Epithelial cell of prostate (primary cell): Measurements from ENCODE around the gene TGFB1I1.
A peak's percentile ranks its signal among the peaks of the same experiment; 100 is the strongest.

Experiments used
- DNase-seq: peaks from one replicate; pipeline ENCODE4 v3.0.0-alpha.2; 2011; ENCODE audit warnings: low read depth, low spot score
- H3K27ac ChIP-seq: fragments of 450-650 bp; 2 replicates; pipeline ENCODE4 v1.5.1; 2017; ENCODE audit warnings: mild to moderate bottlenecking

The TGFB1I1 gene

GRCh38 chr16:31451681-31452351, 20.1 kb upstream of the TGFB1I1 start:
- DNase-seq: peak; percentile 52
- peak overlapping the region; percentile 97 for H3K27ac ChIP-seq

- peak; percentile 67 for DNase-seq
- peak overlapping the region; percentile 97 for H3K27ac ChIP-seq
Observed at GRCh38 chr16:31452631-31453106, 19.3 kb upstream of the TGFB1I1 start.

GRCh38 chr16:31453255-31454204, 18.4 kb upstream of the TGFB1I1 start:
- DNase-seq: no peak
- H3K27ac ChIP-seq: peak overlapping the region; percentile 97

- no peak for DNase-seq
Observed at GRCh38 chr16:31455601-31456314, 16.2 kb upstream of the TGFB1I1 start.

GRCh38 chr16:31456988-31457360, 15.0 kb upstream of the TGFB1I1 start:
- no peak overlapping the region for H3K27ac ChIP-seq

More at GRCh38 chr16:31455601-31456314, 16.2 kb upstream of the TGFB1I1 start:
- H3K27ac ChIP-seq: peak overlapping the region; percentile 97

GRCh38 chr16:31458073-31458843, 13.7 kb upstream of the TGFB1I1 start:
- peak overlapping the region; percentile 96 for H3K27ac ChIP-seq
- no peak for DNase-seq

More at GRCh38 chr16:31456988-31457360, 15.0 kb upstream of the TGFB1I1 start:
- no peak for DNase-seq

GRCh38 chr16:31458844-31459686, 12.9 kb upstream of the TGFB1I1 start, which contains the start of gene ARMC5:
Gene ARMC5 (plus strand): TSS chr16:31459501. CDS start chr16:31459525, 24 bp downstream.
- H3K27ac ChIP-seq: peak within 1 kb of the TSS; percentile 96
- peak; percentile 94 for DNase-seq

- DNase-seq: peak; percentile 91
- peak overlapping the region; percentile 96 for H3K27ac ChIP-seq
Observed at GRCh38 chr16:31459687-31460581, 12.0 kb upstream of the TGFB1I1 start.

- peak overlapping the region; percentile 96 for H3K27ac ChIP-seq
- DNase-seq: no peak
Observed at GRCh38 chr16:31460582-31461002, 11.4 kb upstream of the TGFB1I1 start.

GRCh38 chr16:31461201-31461920, 10.6 kb upstream of the TGFB1I1 start:
- DNase-seq: no peak
- peak overlapping the region; percentile 96 for H3K27ac ChIP-seq

GRCh38 chr16:31461921-31462804, 9.8 kb upstream of the TGFB1I1 start:
- DNase-seq: no peak
- H3K27ac ChIP-seq: no peak overlapping the region

GRCh38 chr16:31464348-31464769, 7.6 kb upstream of the TGFB1I1 start:
- no peak for DNase-seq

GRCh38 chr16:31464781-31465260, 7.1 kb upstream of the TGFB1I1 start:
- no peak overlapping the region for H3K27ac ChIP-seq
- DNase-seq: no peak

More at GRCh38 chr16:31464348-31464769, 7.6 kb upstream of the TGFB1I1 start:
- H3K27ac ChIP-seq: no peak overlapping the region

- no peak overlapping the region for H3K27ac ChIP-seq
- no peak for DNase-seq
Observed at GRCh38 chr16:31465788-31466370, 6.1 kb upstream of the TGFB1I1 start.

GRCh38 chr16:31466381-31466841, 5.5 kb upstream of the TGFB1I1 start:
- H3K27ac ChIP-seq: no peak overlapping the region
- DNase-seq: no peak
